IPS-20b (cell line): Measurements from ENCODE around the gene PTPRK.

Experiments
- H3K27ac ChIP-seq: one replicate; pipeline ENCODE4 v1.5.1; 2013; ENCODE audit warnings: low read length
- H3K27me3 ChIP-seq: 2 replicates; pipeline ENCODE4 v1.6.1; 2013; ENCODE audit warnings: mild to moderate bottlenecking, low read length, inconsistent platforms; ENCODE audit not compliant: insufficient read depth
- H3K36me3 ChIP-seq: 2 replicates; pipeline ENCODE4 v1.6.1; 2013; ENCODE audit warnings: low read depth, mild to moderate bottlenecking, inconsistent platforms, low read length, moderate library complexity; ENCODE audit not compliant: insufficient read depth
- H3K4me1 ChIP-seq: 2 replicates; pipeline ENCODE4 v1.6.1; 2013; ENCODE audit warnings: mild to moderate bottlenecking, control low read depth, inconsistent platforms, low read length, moderate library complexity; ENCODE audit not compliant: insufficient read depth
- H3K4me3 ChIP-seq: 2 replicates; pipeline ENCODE4 v1.5.1; 2013; ENCODE audit warnings: mild to moderate bottlenecking, low read length, inconsistent platforms
- H3K9ac ChIP-seq: 2 replicates; pipeline ENCODE4 v1.6.1; 2013; ENCODE audit warnings: low read depth, mild to moderate bottlenecking, inconsistent platforms, low read length, moderate library complexity
- H3K9me3 ChIP-seq: 2 replicates; pipeline ENCODE4 v1.6.1; 2013; ENCODE audit warnings: mild to moderate bottlenecking, low read depth, low read length, inconsistent platforms; ENCODE audit not compliant: insufficient read depth

The PTPRK gene

GRCh38 chr6:128069188-128069587, 451.2 kb downstream of the PTPRK start:
- H3K27ac ChIP-seq = no peak overlapping the region
- no peaks in the 10 kb centered on the region for H3K9me3 ChIP-seq
- 0 out of 2 replicates have a peak, but pooled peaks cover 4% of the 10 kb centered on the region for H3K36me3 ChIP-seq
- peaks cover 20% of the 10 kb centered on the region; the same call in 1 of the 2 replicates for H3K4me1 ChIP-seq
- H3K4me3 ChIP-seq = no peak overlapping the region
- H3K27me3 ChIP-seq = no peaks in the 10 kb centered on the region
- no peak overlapping the region for H3K9ac ChIP-seq

GRCh38 chr6:128068119-128068479, 452.3 kb downstream of the PTPRK start:
- Histone ChIP-seq H3K36me3 (0 out of 2 replicates have a peak, but pooled peaks cover 4% of the 10 kb centered on the region), H3K27ac (no peak overlapping the region), H3K9me3 (no peaks in the 10 kb centered on the region), H3K4me1 (peaks cover 21% of the 10 kb centered on the region; the same call in 1 of the 2 replicates), H3K27me3 (no peaks in the 10 kb centered on the region), H3K9ac (no peak overlapping the region), H3K4me3 (no peak overlapping the region)

- no peak overlapping the region for H3K4me3 ChIP-seq
- no peaks in the 10 kb centered on the region for H3K27me3 ChIP-seq
- no peaks in the 10 kb centered on the region for H3K9me3 ChIP-seq
- peak overlapping the region; percentile 21 for H3K27ac ChIP-seq
- H3K9ac ChIP-seq = 0 out of 2 replicates have a peak overlapping the region, but pooled peaks have one; percentile 31
- peaks cover 21% of the 10 kb centered on the region; the same call in 1 of the 2 replicates for H3K4me1 ChIP-seq
- H3K36me3 ChIP-seq = 0 out of 2 replicates have a peak, but pooled peaks cover 4% of the 10 kb centered on the region
Observed at GRCh38 chr6:128067446-128068118, 452.8 kb downstream of the PTPRK start.

GRCh38 chr6:128065072-128065471, 455.3 kb downstream of the PTPRK start:
- no peaks in the 10 kb centered on the region for H3K27me3 ChIP-seq
- H3K9ac ChIP-seq = no peak overlapping the region
- 0 out of 2 replicates have a peak, but pooled peaks cover 4% of the 10 kb centered on the region for H3K36me3 ChIP-seq
- no peak overlapping the region for H3K27ac ChIP-seq
- no peaks in the 10 kb centered on the region for H3K9me3 ChIP-seq
- peaks cover 21% of the 10 kb centered on the region; the same call in 1 of the 2 replicates for H3K4me1 ChIP-seq
- no peak overlapping the region for H3K4me3 ChIP-seq

GRCh38 chr6:128064540-128064895, 455.9 kb downstream of the PTPRK start:
- Histone ChIP-seq H3K9me3 (no peaks in the 10 kb centered on the region), H3K27ac (no peak overlapping the region), H3K4me1 (peaks cover 21% of the 10 kb centered on the region; the same call in 1 of the 2 replicates), H3K36me3 (0 out of 2 replicates have a peak, but pooled peaks cover 4% of the 10 kb centered on the region), H3K9ac (no peak overlapping the region), H3K27me3 (no peaks in the 10 kb centered on the region), H3K4me3 (no peak overlapping the region)

- Histone ChIP-seq H3K36me3 (peaks cover 4% of the 10 kb centered on the region; the same call in 1 of the 2 replicates), H3K27me3 (no peaks in the 10 kb centered on the region), H3K4me1 (peaks cover 19% of the 10 kb centered on the region; the same call in 1 of the 2 replicates), H3K9ac (no peak overlapping the region), H3K4me3 (no peak overlapping the region), H3K27ac (no peak overlapping the region), H3K9me3 (no peaks in the 10 kb centered on the region)
Observed at GRCh38 chr6:128063850-128064539, 456.4 kb downstream of the PTPRK start.

GRCh38 chr6:128062882-128063603, 457.4 kb downstream of the PTPRK start:
- H3K4me3 ChIP-seq = no peak overlapping the region
- H3K36me3 ChIP-seq = peaks cover 7% of the 10 kb centered on the region; the same call in 1 of the 2 replicates
- H3K4me1 ChIP-seq = peaks cover 16% of the 10 kb centered on the region; the same call in 1 of the 2 replicates
- no peak overlapping the region for H3K9ac ChIP-seq
- H3K27ac ChIP-seq = no peak overlapping the region
- no peaks in the 10 kb centered on the region for H3K27me3 ChIP-seq
- no peaks in the 10 kb centered on the region for H3K9me3 ChIP-seq

- Histone ChIP-seq H3K4me1 (no peaks in the 10 kb centered on the region), H3K4me3 (no peak overlapping the region), H3K36me3 (peaks cover 4% of the 10 kb centered on the region), H3K27me3 (no peaks in the 10 kb centered on the region), H3K9me3 (no peaks in the 10 kb centered on the region), H3K27ac (no peak overlapping the region), H3K9ac (no peak overlapping the region)
Observed at GRCh38 chr6:128057946-128058345, 462.5 kb downstream of the PTPRK start.

- Histone ChIP-seq H3K27me3 (no peaks in the 10 kb centered on the region), H3K9me3 (no peaks in the 10 kb centered on the region), H3K4me3 (no peak overlapping the region), H3K9ac (no peak overlapping the region), H3K27ac (no peak overlapping the region), H3K36me3 (peaks cover 4% of the 10 kb centered on the region), H3K4me1 (no peaks in the 10 kb centered on the region)
Observed at GRCh38 chr6:128057541-128057940, 462.9 kb downstream of the PTPRK start.

GRCh38 chr6:128053109-128053508, 467.3 kb downstream of the PTPRK start:
- H3K27ac ChIP-seq = no peak overlapping the region
- no peak overlapping the region for H3K4me3 ChIP-seq
- H3K9me3 ChIP-seq = no peaks in the 10 kb centered on the region
- H3K36me3 ChIP-seq = no peaks in the 10 kb centered on the region; the same call in 1 of the 2 replicates
- H3K9ac ChIP-seq = no peak overlapping the region
- no peaks in the 10 kb centered on the region; the same call in 1 of the 2 replicates for H3K4me1 ChIP-seq
- H3K27me3 ChIP-seq = no peaks in the 10 kb centered on the region

GRCh38 chr6:128047989-128048388, 472.4 kb downstream of the PTPRK start:
- Histone ChIP-seq H3K4me3 (no peak overlapping the region), H3K4me1 (no peaks in the 10 kb centered on the region; the same call in 1 of the 2 replicates), H3K9me3 (no peaks in the 10 kb centered on the region), H3K27ac (no peak overlapping the region), H3K9ac (no peak overlapping the region), H3K36me3 (no peaks in the 10 kb centered on the region), H3K27me3 (no peaks in the 10 kb centered on the region)
